Parietal lobe (tissue), 1 donor: ENCODE data around the gene RPL41. TPM values are rescaled to one million over a fixed set of nuclear protein-coding genes. Genes with fewer than 3 reads are reported as not detected.

Source experiments
- total RNA-seq: library from RNA; depleted of rRNA; stranded (reverse); fragments of >200 nt; gene quantifications from one replicate; pipeline ENCODE4 v1.2.3, GENCODE V29; 2014

Gene RPL41
- 1,201 TPM for total RNA-seq

GRCh38 chr12:56116267-56117081, at the start of gene RPL41:
Gene RPL41 (plus strand): TSS chr12:56116633.

GRCh38 chr12:56079723-56080555, 36.5 kb upstream of the RPL41 start, which contains the start of gene ERBB3:
Gene ERBB3 (plus strand): TSS chr12:56080165. CDS start chr12:56080301, 136 bp downstream.

GRCh38 chr12:56104109-56104814, 12.2 kb upstream of the RPL41 start, which contains the start of gene PA2G4:
Gene PA2G4 (plus strand): TSS chr12:56104559. CDS start chr12:56104738, 179 bp downstream.

GRCh38 chr12:56117778-56118687, 1.6 kb downstream of the RPL41 start, which contains the start of gene ZC3H10:
Gene ZC3H10 (plus strand): TSS chr12:56118266. CDS start chr12:56120563, 2,297 bp downstream.

GRCh38 chr12:56127888-56128669, 11.6 kb downstream of the RPL41 start, which contains the start of gene ESYT1:
Gene ESYT1 (plus strand): TSS chr12:56128267. CDS start chr12:56128320, 53 bp downstream.

GRCh38 chr12:56152132-56152755, 35.8 kb downstream of the RPL41 start, which contains the start of gene MYL6B:
Gene MYL6B (plus strand): TSS chr12:56152587. CDS start chr12:56153919, 1,332 bp downstream.

GRCh38 chr12:56158029-56158925, 41.8 kb downstream of the RPL41 start, which contains the start of gene MYL6:
Gene MYL6 (plus strand): TSS chr12:56158359. CDS start chr12:56158402, 43 bp downstream.

Other genes with a start within 250 kb of the RPL41 start
- 14.4 TPM for gene PYM1, start 188.7 kb upstream of the RPL41 start, total RNA-seq
- gene DGKA, start 185.5 kb upstream of the RPL41 start, total RNA-seq: 13.5 TPM
- gene PMEL, start 150.6 kb upstream of the RPL41 start, total RNA-seq: not detected
- gene CDK2, start 149.8 kb upstream of the RPL41 start, total RNA-seq: 10.6 TPM
- 62.0 TPM for gene RAB5B, start 142.6 kb upstream of the RPL41 start, total RNA-seq
- gene SUOX, start 119.4 kb upstream of the RPL41 start, total RNA-seq: 11.9 TPM
- gene IKZF4, start 95.6 kb upstream of the RPL41 start, total RNA-seq: 8.5 TPM
- gene RPS26, start 74.7 kb upstream of the RPL41 start, total RNA-seq: 22.8 TPM
- 3.4 TPM for gene ERBB3, start 36.5 kb upstream of the RPL41 start, total RNA-seq
- gene PA2G4, start 12.1 kb upstream of the RPL41 start, total RNA-seq: 91.7 TPM
- 12.8 TPM for gene ZC3H10, start 1.6 kb downstream of the RPL41 start, total RNA-seq
- gene ESYT1, start 11.6 kb downstream of the RPL41 start, total RNA-seq: 24.4 TPM
- gene MYL6B, start 36.0 kb downstream of the RPL41 start, total RNA-seq: 91.1 TPM
- gene MYL6, start 41.7 kb downstream of the RPL41 start, total RNA-seq: 311 TPM
- 149 TPM for gene SMARCC2, start 72.8 kb downstream of the RPL41 start, total RNA-seq
- gene RNF41, start 105.3 kb downstream of the RPL41 start, total RNA-seq: 77.9 TPM
- 18.5 TPM for gene NABP2, start 107.7 kb downstream of the RPL41 start, total RNA-seq
- gene SLC39A5, start 113.4 kb downstream of the RPL41 start, total RNA-seq: not detected
- 35.4 TPM for gene ANKRD52, start 141.8 kb downstream of the RPL41 start, total RNA-seq
- 17.5 TPM for gene COQ10A, start 150.3 kb downstream of the RPL41 start, total RNA-seq
- 149 TPM for gene CS, start 183.7 kb downstream of the RPL41 start, total RNA-seq
- gene CNPY2, start 199.4 kb downstream of the RPL41 start, total RNA-seq: 51.6 TPM
- 54.8 TPM for gene PAN2, start 217.4 kb downstream of the RPL41 start, total RNA-seq
- not detected for gene IL23A, start 222.3 kb downstream of the RPL41 start, total RNA-seq
- gene STAT2, start 243.5 kb downstream of the RPL41 start, total RNA-seq: 115 TPM
- not detected for gene APOF, start 246.2 kb downstream of the RPL41 start, total RNA-seq